Measurements from ENCODE around the gene HBA2.
"Not testable (repeated sequence)": the region's sequence is repeated elsewhere in the genome, so short reads cannot be mapped to it uniquely, and the experiment has no call there.

The HBA2 gene

GRCh38 chr16:175011-175949, 2.6 kb downstream of the HBA2 start:
- no peak for DNase-seq (ENCODE audit: low spot score)

DNA sequence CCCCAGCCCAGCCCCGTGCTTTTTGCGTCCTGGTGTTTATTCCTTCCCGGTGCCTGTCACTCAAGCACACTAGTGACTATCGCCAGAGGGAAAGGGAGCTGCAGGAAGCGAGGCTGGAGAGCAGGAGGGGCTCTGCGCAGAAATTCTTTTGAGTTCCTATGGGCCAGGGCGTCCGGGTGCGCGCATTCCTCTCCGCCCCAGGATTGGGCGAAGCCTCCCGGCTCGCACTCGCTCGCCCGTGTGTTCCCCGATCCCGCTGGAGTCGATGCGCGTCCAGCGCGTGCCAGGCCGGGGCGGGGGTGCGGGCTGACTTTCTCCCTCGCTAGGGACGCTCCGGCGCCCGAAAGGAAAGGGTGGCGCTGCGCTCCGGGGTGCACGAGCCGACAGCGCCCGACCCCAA, 3.3 kb downstream of the HBA2 start:
- not testable (repeated sequence) for DNase-seq (ENCODE audit: low spot score)

DNA sequence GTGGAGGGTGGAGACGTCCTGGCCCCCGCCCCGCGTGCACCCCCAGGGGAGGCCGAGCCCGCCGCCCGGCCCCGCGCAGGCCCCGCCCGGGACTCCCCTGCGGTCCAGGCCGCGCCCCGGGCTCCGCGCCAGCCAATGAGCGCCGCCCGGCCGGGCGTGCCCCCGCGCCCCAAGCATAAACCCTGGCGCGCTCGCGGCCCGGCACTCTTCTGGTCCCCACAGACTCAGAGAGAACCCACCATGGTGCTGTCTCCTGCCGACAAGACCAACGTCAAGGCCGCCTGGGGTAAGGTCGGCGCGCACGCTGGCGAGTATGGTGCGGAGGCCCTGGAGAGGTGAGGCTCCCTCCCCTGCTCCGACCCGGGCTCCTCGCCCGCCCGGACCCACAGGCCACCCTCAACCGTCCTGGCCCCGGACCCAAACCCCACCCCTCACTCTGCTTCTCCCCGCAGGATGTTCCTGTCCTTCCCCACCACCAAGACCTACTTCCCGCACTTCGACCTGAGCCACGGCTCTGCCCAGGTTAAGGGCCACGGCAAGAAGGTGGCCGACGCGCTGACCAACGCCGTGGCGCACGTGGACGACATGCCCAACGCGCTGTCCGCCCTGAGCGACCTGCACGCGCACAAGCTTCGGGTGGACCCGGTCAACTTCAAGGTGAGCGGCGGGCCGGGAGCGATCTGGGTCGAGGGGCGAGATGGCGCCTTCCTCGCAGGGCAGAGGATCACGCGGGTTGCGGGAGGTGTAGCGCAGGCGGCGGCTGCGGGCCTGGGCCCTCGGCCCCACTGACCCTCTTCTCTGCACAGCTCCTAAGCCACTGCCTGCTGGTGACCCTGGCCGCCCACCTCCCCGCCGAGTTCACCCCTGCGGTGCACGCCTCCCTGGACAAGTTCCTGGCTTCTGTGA, 4.1 kb downstream of the HBA2 start, which contains the start of gene HBA1:
Gene HBA1, plus strand, starts transcription at position 204 of the 906 bp plus-strand sequence. Its CDS starts 37 bp downstream, at position 241.
- DNase-seq (ENCODE audit: low spot score) = not testable (repeated sequence)

DNA sequence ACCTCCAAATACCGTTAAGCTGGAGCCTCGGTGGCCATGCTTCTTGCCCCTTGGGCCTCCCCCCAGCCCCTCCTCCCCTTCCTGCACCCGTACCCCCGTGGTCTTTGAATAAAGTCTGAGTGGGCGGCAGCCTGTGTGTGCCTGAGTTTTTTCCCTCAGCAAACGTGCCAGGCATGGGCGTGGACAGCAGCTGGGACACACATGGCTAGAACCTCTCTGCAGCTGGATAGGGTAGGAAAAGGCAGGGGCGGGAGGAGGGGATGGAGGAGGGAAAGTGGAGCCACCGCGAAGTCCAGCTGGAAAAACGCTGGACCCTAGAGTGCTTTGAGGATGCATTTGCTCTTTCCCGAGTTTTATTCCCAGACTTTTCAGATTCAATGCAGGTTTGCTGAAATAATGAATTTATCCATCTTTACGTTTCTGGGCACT, 4.7 kb downstream of the HBA2 start:
- DNase-seq (ENCODE audit: low spot score) = no peak

DNA sequence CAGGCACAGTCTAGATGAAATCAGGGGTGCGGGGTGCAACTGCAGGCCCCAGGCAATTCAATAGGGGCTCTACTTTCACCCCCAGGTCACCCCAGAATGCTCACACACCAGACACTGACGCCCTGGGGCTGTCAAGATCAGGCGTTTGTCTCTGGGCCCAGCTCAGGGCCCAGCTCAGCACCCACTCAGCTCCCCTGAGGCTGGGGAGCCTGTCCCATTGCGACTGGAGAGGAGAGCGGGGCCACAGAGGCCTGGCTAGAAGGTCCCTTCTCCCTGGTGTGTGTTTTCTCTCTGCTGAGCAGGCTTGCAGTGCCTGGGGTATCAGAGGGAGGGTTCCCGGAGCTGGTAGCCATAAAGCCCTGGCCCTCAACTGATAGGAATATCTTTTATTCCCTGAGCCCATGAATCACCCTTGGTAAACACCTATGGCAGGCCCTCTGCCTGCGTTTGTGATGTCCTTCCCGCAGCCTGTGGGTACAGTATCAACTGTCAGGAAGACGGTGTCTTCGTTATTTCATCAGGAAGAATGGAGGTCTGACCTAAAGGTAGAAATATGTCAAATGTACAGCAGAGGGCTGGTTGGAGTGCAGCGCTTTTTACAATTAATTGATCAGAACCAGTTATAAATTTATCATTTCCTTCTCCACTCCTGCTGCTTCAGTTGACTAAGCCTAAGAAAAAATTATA, 5.4 kb downstream of the HBA2 start:
- no peak for DNase-seq (ENCODE audit: low spot score)

- no peak for DNase-seq (ENCODE audit: low spot score)
Observed at GRCh38 chr16:178668-179015, 6.0 kb downstream of the HBA2 start.

DNA sequence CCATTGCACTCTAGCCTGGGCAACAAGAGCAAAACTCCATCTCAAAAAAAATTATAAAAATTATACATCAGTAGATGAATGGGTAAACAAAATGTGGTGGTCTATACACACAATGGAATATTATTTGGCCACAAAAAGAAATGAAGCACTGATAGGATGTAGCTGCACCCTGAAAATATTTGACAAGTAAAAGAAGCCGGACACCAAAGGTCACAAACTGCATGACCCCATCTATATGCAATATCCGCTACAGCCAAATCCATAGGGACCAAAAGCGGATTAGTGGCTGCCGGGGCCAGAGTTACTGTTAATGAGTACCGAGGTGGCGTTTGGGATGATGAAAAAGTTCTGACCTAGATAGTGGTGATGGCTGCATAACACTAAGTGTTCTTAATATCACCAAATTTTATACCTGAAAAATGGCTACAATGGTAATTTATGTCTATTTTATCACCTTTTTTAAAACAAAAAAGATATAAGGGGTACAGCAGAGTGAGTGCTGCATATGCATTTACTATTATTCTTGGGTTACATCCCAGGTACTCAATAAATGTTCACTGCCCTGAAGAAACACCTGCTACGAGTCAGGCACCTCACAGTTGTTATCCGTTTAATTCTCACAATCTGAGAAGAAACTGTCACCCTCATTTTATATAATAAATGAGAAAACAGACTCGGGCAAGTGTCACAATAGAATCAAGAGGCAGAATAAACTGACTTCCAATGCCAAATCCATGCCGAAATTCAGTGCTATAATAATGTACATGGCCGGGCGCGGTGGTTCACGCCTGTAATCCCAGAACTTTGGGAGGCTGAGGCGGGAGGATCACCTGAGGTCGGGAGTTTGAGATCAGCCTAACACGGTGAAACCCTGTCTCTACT, 6.8 kb downstream of the HBA2 start:
- DNase-seq (ENCODE audit: low spot score) = no peak

DNA sequence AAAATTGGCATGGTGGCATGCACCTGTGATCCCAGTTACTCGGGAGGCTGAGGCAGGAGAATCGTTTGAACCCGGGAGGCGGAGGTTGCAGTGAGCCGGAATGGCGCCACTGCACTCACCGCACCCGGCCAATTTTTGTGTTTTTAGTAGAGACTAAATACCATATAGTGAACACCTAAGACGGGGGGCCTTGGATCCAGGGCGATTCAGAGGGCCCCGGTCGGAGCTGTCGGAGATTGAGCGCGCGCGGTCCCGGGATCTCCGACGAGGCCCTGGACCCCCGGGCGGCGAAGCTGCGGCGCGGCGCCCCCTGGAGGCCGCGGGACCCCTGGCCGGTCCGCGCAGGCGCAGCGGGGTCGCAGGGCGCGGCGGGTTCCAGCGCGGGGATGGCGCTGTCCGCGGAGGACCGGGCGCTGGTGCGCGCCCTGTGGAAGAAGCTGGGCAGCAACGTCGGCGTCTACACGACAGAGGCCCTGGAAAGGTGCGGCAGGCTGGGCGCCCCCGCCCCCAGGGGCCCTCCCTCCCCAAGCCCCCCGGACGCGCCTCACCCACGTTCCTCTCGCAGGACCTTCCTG, 7.5 kb downstream of the HBA2 start, which contains the start of gene HBQ1:
Gene HBQ1, plus strand, starts transcription at position 359 of the 575 bp plus-strand sequence. Its CDS starts 28 bp downstream, at position 387.
- DNase-seq (ENCODE audit: low spot score) = no peak

DNA sequence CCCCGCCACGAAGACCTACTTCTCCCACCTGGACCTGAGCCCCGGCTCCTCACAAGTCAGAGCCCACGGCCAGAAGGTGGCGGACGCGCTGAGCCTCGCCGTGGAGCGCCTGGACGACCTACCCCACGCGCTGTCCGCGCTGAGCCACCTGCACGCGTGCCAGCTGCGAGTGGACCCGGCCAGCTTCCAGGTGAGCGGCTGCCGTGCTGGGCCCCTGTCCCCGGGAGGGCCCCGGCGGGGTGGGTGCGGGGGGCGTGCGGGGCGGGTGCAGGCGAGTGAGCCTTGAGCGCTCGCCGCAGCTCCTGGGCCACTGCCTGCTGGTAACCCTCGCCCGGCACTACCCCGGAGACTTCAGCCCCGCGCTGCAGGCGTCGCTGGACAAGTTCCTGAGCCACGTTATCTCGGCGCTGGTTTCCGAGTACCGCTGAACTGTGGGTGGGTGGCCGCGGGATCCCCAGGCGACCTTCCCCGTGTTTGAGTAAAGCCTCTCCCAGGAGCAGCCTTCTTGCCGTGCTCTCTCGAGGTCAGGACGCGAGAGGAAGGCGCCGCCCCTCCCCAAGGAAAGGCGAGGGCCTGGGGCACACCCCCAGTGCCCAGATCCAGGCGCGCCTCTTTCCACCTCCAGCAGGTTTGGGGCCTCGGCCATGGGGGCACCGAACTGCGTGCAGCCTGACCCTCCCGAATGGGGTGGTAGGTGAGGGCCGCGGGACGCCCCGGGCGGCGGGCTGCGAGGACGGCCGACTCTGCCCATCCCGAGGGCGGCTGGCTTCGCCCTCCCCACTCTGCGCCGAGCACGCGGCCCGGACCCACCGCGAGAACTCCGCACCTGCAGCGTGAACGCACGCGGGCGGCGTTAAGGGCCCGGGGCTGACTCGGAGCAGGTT, 8.2 kb downstream of the HBA2 start:
- DNase-seq (ENCODE audit: low spot score) = peak; percentile 84

DNA sequence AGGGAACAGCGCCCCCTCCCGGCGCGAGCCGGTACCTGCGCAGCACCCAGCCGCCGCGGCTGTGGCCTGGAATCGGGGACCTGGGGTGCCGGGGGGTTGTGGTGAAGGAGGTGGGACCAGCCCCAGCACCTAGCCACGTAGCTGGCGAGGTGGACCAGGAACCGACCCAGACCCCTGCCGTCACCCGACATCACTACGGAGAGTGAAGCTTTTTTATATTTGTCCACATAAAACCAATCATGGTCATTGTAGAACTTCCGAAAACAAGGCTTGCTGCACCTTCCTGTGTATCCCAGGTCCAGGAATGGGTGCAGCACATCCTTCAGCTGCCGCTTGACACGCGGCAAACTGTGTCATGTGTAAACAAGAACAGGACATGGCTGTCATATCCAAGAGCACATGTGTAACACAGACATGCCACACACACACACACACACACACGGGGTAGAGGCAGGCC, 8.9 kb downstream of the HBA2 start:
- no peak for DNase-seq (ENCODE audit: low spot score)

GRCh38 chr16:183005-183404, 10.3 kb downstream of the HBA2 start:
- DNase-seq (ENCODE audit: low spot score) = no peak

- DNase-seq (ENCODE audit: low spot score) = no peak
Observed at GRCh38 chr16:185213-185612, 12.5 kb downstream of the HBA2 start.

DNA sequence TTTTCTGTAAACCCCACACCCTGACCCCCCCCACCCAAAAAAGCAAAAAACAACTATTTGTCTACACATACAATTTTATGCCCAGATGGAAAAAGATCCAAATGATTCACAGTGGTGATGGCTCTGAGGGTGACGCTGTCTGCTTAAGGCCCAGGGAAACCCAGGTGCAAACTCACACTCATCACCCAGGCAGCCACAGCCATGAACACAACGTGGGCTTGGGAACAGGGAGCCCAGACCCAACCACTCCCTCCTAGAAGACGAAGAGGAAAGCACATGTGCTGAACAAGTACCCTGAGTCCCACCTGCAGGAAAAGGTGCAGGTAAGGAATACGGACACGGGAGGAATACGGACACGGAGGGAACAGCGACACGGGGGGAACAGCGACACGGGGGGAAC, 13.0 kb downstream of the HBA2 start:
- DNase-seq (ENCODE audit: low spot score) = no peak

DNA sequence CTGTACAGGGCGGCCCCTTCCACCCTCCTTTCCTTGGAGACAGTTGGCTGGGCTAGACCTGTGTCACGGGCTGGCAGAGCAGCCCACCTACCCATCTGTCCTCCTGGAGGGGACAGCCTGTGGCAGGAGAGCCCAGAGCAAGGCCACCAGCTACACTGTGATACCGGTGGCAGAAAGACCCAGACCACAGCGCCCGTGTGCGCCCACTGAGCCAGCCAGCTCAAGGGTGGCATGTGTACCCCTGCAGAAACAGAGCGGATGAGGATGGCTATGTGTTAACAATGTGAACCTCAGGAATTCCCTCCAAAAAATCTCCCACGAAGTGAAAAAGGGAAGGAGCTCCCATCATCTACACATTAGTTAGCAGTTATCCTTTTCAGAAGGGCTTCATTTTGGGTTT, 14.7 kb downstream of the HBA2 start:
- DNase-seq (ENCODE audit: low spot score) = no peak

- DNase-seq (ENCODE audit: low spot score) = no peak
Observed at GRCh38 chr16:188674-189073, 16.0 kb downstream of the HBA2 start.

GRCh38 chr16:189604-190186, 17.0 kb downstream of the HBA2 start:
- DNase-seq (ENCODE audit: low spot score) = no peak

GRCh38 chr16:191831-192230, 19.2 kb downstream of the HBA2 start:
- no peak for DNase-seq (ENCODE audit: low spot score)

- no peak for DNase-seq (ENCODE audit: low spot score)
Observed at GRCh38 chr16:192686-193085, 20.0 kb downstream of the HBA2 start.

DNA sequence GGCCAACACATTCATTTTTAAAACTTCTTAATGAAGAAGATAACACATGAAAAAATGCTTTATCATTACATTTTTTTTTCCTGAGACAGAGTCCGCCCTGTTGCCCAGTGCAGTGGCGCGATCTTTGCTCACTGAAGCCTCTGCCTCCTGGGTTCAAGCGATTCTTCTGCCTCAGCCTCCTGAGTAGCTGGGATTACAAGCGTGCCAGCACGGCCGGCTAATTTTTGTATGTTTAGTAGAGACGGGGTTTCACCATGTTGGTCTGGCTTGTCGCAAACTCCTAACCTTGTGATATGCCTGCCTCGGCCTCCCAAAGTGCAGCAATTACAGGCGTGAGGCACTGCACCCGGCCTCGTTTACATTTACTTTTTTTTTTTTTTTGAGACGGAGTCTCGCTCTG, 20.8 kb downstream of the HBA2 start:
- no peak for DNase-seq (ENCODE audit: low spot score)
